Left ventricle myocardium inferior (tissue), 1 donor: ENCODE results near the gene PLCD3. TPM values are rescaled to one million over a fixed set of nuclear protein-coding genes. Genes with fewer than 3 reads are reported as not detected.

ENCODE experiments used
- DNase-seq: peaks from one replicate; pipeline ENCODE4 v3.0.0-alpha.2; 2020
- H3K27ac ChIP-seq: fragments of 200-600 bp; replicated peaks from 2 replicates; pipeline ENCODE4 v1.8.0; 2021
- H3K27me3 ChIP-seq: fragments of 200-600 bp; 2 replicates; pipeline ENCODE4 v1.8.0; 2021; ENCODE audit warnings: low read depth
- H3K36me3 ChIP-seq: fragments of 200-600 bp; 2 replicates; pipeline ENCODE4 v1.8.0; 2021
- H3K4me1 ChIP-seq: fragments of 200-600 bp; 2 replicates; pipeline ENCODE4 v1.8.0; 2021
- H3K4me3 ChIP-seq: fragments of 200-600 bp; 2 replicates; pipeline ENCODE4 v1.8.0; 2021; ENCODE audit warnings: mild to moderate bottlenecking, moderate library complexity
- H3K9me3 ChIP-seq: fragments of 200-600 bp; replicated peaks from 2 replicates; pipeline ENCODE4 v1.8.0; 2021
- intact Hi-C: fragments of 100-400 bp; cut with micrococcal nuclease; formaldehyde crosslinking; loops from one replicate; pipeline ENCODE4 v1.11.0; 2022
- total RNA-seq: library from RNA; stranded (reverse); fragmentation: NEBNext Ultra II Directional; extraction: Animal tissue kit (Norgen Biotek cat#: 25700); gene quantifications from one replicate; pipeline ENCODE4 v1.2.1, GENCODE V29; 2021
- TF ChIP-seq, protein P1 (sequence below): fragments of 200-600 bp; IDR thresholded peaks from 2 replicates; pipeline ENCODE4 v1.8.0; 2021; ENCODE audit warnings: antibody characterized with exemption, mild to moderate bottlenecking, borderline replicate concordance
- donor health status: DM: no; HTN: yes; CAD: no; lungs with severe emphysema.

Gene PLCD3
- total RNA-seq, 1 donor from 2014 or later: 146 TPM

DNA sequence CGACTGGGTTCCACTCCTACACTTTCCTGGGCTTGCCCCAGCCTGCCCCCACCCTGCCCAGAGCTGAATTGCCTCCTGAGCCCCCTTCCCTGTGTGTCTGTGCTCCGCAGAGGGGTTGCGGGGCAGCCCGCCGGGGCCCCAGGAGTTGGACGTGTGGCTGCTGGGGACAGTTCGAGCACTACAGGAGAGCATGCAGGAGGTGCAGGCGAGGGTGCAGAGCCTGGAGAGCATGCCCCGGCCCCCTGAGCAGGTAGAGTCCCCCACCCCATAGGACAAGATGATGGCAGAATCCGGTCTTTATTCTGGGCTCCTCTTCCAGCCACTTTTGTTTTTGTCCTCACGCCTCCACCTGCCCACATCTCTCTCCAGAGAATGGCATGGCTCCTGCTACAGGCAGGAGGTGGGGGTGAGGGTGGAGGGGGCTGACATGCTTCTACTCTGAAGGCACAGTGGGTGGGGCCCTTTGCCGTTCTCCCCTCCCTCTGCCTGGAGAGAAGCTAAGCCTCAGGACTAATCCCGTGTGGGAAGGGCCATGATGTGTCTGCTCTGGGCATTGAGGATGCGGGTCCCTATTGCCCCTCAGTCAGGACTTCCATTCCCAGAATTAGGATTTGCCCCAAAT is 6.7 kb upstream of the PLCD3 start:
- peaks cover 22% of the 10 kb centered on the region for H3K36me3 ChIP-seq
- intact Hi-C loops: loop anchor here (5.0 kb wide), 1 partner anchor 58 kb away; no protein-coding TSS in a partner anchor
- no peak overlapping the region for H3K27ac ChIP-seq
- no peak overlapping the region for H3K4me3 ChIP-seq
- peak; percentile 13 for DNase-seq
- peaks cover 32% of the 10 kb centered on the region for H3K4me1 ChIP-seq
- TF ChIP-seq, protein P1, sequence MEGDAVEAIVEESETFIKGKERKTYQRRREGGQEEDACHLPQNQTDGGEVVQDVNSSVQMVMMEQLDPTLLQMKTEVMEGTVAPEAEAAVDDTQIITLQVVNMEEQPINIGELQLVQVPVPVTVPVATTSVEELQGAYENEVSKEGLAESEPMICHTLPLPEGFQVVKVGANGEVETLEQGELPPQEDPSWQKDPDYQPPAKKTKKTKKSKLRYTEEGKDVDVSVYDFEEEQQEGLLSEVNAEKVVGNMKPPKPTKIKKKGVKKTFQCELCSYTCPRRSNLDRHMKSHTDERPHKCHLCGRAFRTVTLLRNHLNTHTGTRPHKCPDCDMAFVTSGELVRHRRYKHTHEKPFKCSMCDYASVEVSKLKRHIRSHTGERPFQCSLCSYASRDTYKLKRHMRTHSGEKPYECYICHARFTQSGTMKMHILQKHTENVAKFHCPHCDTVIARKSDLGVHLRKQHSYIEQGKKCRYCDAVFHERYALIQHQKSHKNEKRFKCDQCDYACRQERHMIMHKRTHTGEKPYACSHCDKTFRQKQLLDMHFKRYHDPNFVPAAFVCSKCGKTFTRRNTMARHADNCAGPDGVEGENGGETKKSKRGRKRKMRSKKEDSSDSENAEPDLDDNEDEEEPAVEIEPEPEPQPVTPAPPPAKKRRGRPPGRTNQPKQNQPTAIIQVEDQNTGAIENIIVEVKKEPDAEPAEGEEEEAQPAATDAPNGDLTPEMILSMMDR: no peak
- H3K27me3 ChIP-seq: no peaks in the 10 kb centered on the region
- no peaks in the 10 kb centered on the region for H3K9me3 ChIP-seq

DNA sequence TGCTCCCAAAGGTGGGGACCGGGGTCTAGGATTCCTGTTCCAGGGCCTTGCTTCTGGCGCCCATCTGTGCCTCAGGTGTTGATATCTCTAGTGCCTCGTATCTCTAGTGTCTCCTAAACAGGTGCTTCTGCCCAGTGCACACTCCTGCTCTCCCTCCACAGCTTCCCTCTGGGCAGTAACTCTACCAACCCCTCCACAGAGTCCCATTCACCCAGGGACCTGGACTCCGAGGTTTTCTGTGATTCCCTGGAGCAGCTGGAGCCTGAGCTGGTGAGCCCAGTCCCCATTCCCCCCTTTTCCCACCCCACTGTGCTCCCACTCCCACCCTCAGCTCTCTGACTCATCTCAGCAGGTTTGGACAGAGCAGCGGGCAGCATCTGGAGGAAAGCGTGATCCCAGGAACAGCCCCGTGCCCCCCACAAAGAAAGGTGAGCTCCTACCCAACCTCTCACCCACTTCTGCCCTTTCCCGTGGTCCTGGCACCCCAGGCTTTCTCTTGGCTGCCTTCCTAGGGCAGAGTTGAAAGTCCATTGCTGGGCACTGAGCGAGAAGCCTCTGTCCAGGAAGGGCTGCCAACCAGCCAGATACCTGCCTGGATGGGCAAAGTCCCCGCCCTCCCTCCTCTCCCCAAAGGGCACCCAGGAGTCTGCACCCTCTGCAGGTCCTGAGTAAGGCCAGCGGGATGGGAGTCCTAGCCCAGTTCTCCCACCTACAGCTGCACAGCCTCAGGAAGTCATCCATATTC is 5.4 kb upstream of the PLCD3 start:
- intact Hi-C loops: loop anchor here (5.0 kb wide), 1 partner anchor 60 kb away; no protein-coding TSS in a partner anchor
- H3K27ac ChIP-seq: no peak overlapping the region
- H3K4me1 ChIP-seq: peaks cover 27% of the 10 kb centered on the region
- no peaks in the 10 kb centered on the region for H3K27me3 ChIP-seq
- peak; percentile 12 for DNase-seq
- TF ChIP-seq, protein P1: no peak
- no peak overlapping the region for H3K4me3 ChIP-seq
- peaks cover 22% of the 10 kb centered on the region for H3K36me3 ChIP-seq
- no peaks in the 10 kb centered on the region for H3K9me3 ChIP-seq

DNA sequence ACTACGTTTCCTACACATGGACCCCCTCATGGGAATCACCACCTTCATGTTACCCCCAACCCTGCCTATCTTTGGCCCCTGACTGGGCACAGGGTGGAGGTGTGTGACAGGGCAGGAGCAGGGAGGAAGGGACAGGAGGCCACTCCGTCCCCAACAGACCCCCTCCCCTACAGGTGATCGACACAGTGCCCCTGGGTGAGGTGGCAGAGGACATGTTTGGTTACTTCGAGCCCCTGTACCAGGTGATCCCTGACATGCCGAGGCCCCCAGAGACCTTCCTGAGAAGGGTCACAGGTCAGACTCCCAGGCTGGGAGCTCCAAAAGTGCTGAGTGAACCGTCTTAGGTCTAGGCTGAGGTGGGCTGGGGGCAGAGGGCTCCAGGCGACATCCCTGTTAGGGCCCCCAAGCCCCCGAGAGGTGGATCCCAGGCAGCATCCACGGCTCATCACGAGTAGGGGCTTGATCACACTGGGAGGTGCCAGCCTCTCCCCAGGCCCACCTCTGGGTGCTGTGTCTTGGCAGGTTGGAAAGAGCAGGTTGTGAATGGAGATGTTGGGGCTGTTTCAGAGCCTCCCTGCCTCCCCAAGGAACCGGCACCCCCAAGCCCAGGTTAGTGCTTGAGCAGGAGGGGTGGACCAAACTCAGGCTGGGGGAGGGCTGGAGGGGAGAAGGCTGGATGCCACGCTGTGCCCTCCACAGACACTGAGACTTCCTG is 4.7 kb upstream of the PLCD3 start:
- intact Hi-C loops: loop anchor here (5.0 kb wide), 1 partner anchor 60 kb away; no protein-coding TSS in a partner anchor
- Histone ChIP-seq H3K4me3 (no peak overlapping the region), H3K27me3 (no peaks in the 10 kb centered on the region), H3K27ac (no peak overlapping the region), H3K36me3 (peaks cover 22% of the 10 kb centered on the region), H3K4me1 (peaks cover 32% of the 10 kb centered on the region), H3K9me3 (no peaks in the 10 kb centered on the region)
- DNase-seq: peak; percentile 9
- TF ChIP-seq, protein P1: no peak

DNA sequence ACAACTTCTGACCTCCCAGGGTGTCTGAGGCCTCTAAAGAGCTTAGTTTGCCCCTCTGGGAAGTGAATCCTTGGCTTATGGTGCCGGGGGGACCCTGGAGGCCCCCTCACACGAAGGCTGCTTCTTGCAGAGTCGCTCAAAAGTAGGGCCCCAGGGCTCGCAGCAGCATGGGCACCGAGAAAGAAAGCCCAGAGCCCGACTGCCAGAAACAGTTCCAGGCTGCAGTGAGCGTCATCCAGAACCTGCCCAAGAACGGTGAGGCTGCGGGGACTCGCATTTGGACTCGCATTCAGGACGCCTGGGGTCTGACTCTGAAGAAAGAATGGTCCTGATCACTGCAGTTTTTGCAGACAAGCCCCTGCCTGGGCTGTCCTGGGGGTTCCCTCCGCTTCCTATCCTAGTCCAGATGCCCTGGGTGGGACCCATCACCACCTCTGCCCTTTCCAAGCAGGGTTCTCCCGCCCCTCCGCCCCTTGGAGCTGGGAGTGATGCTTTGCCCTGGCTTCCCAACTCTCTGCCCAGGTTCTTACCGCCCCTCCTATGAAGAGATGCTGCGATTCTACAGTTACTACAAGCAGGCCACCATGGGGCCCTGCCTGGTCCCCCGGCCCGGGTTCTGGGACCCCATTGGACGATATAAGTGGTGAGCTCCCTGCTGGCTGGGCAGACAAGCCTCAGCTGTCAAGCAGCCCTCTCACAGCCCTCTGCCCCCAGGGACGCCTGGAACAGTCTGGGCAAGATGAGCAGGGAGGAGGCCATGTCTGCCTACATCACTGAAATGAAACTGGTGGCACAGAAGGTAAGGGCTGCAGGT is 3.9 kb upstream of the PLCD3 start:
- TF ChIP-seq, protein P1: no peak
- intact Hi-C loops: loop anchor here (5.0 kb wide), 1 partner anchor 61 kb away; no protein-coding TSS in a partner anchor
- Histone ChIP-seq H3K4me1 (peaks cover 40% of the 10 kb centered on the region), H3K4me3 (peak overlapping the region; percentile 91), H3K36me3 (peaks cover 22% of the 10 kb centered on the region), H3K9me3 (no peaks in the 10 kb centered on the region), H3K27me3 (no peaks in the 10 kb centered on the region), H3K27ac (peak overlapping the region; percentile 81)
- DNase-seq: peak; percentile 22
